Peyer's patch (tissue), 4 donors: ENCODE results near the gene GUSB. TPM values are rescaled to one million over a fixed set of nuclear protein-coding genes. Genes with fewer than 3 reads are reported as not detected.

Source experiments
- DNase-seq, 3 donors: peaks; one replicate each; pipeline ENCODE4 v3.0.0-alpha.2; 2017 to 2019
- H3K27ac ChIP-seq, 4 donors: fragments of 200-600 bp; sonication (generic); one replicate each; pipeline ENCODE4 v1.5.1; 2016 to 2019
- H3K27me3 ChIP-seq, 2 donors: fragments of 200-600 bp; sonication (generic); one replicate each; pipeline ENCODE4 v1.5.1; 2019
- H3K36me3 ChIP-seq, 3 donors: fragments of 200-600 bp; sonication (generic); one replicate each; pipeline ENCODE4 v1.5.1; 2016 to 2019
- H3K4me1 ChIP-seq, 4 donors: fragments of 200-600 bp; sonication (generic); one replicate each; pipeline ENCODE4 v1.5.1; 2016 to 2019
- H3K4me3 ChIP-seq, 4 donors: fragments of 200-600 bp; sonication (generic); 1 replicate in 3 of 4; 2 replicates in 1 of 4; pipeline ENCODE4 v1.5.1; 2016 to 2019; ENCODE audit warnings: mild to moderate bottlenecking in 1 of 4
- H3K9me3 ChIP-seq, 4 donors: fragments of 200-600 bp; sonication (generic); one replicate each; pipeline ENCODE4 v1.5.1; 2016 to 2019; ENCODE audit warnings: mild to moderate bottlenecking in 1 of 4
- CTCF ChIP-seq, 6 experiments: fragments of 450-650 bp in 4 of 6; fragments of 200-600 bp in 2 of 6; sonication (generic) in 1 of 6; IDR thresholded peaks; one replicate each; pipeline ENCODE4 v1.5.1; 2017 to 2019; ENCODE audit warnings: antibody characterized with exemption in 6 of 6, mild to moderate bottlenecking in 3 of 6, moderate library complexity in 1 of 6
- POLR2A ChIP-seq, 2 donors: fragments of 450-650 bp; IDR thresholded peaks; one replicate each; pipeline ENCODE4 v1.5.1; 2017; ENCODE audit warnings: antibody characterized with exemption in 2 of 2, mild to moderate bottlenecking in 2 of 2, moderate library complexity in 2 of 2
- total RNA-seq, 4 donors: library from RNA; depleted of rRNA; stranded (reverse); fragments of >200 nt; gene quantifications; one replicate each; pipeline ENCODE4 v1.1.0, GENCODE V29; 2016

Gene GUSB
- total RNA-seq, 4 donors from 2014 or later: 29.8 to 56.9 (median 48.4) TPM

GRCh38 chr7:65960351-65961074 lies 21.5 kb downstream of the GUSB start:
- TF ChIP-seq POLR2A (IDR thresholded peaks at IDR 0.05) (no peak), CTCF (IDR thresholded peaks at IDR 0.05) (no peak)
- Histone ChIP-seq H3K4me3 (no peak overlapping the region), H3K27me3 (no peaks in the 10 kb centered on the region), H3K9me3 (no peaks in the 10 kb centered on the region), H3K27ac (no peak overlapping the region), H3K36me3 (peaks cover 0 to 81% (median 0%) of the 10 kb centered on the region in 3 donors), H3K4me1 (no peaks in the 10 kb centered on the region)
- no peak for DNase-seq

GRCh38 chr7:65955718-65956117 lies 26.3 kb downstream of the GUSB start:
- Histone ChIP-seq H3K27ac (no peak overlapping the region), H3K36me3 (peaks cover 0 to 45% (median 0%) of the 10 kb centered on the region in 3 donors), H3K4me1 (no peaks in the 10 kb centered on the region), H3K9me3 (no peaks in the 10 kb centered on the region), H3K4me3 (no peak overlapping the region), H3K27me3 (no peaks in the 10 kb centered on the region)
- DNase-seq: no peak
- TF ChIP-seq CTCF (IDR thresholded peaks at IDR 0.05): no peak
- TF ChIP-seq POLR2A (IDR thresholded peaks at IDR 0.05): no peak

- peaks cover 0 to 29% (median 0%) of the 10 kb centered on the region in 3 donors for H3K36me3 ChIP-seq
- H3K27me3 ChIP-seq: no peaks in the 10 kb centered on the region
- TF ChIP-seq POLR2A (IDR thresholded peaks at IDR 0.05): no peak
- TF ChIP-seq CTCF (IDR thresholded peaks at IDR 0.05): no peak
- no peak for DNase-seq
- no peaks in the 10 kb centered on the region for H3K9me3 ChIP-seq
- H3K4me3 ChIP-seq: no peak overlapping the region
- H3K27ac ChIP-seq: no peak overlapping the region
- no peaks in the 10 kb centered on the region for H3K4me1 ChIP-seq
Measured at GRCh38 chr7:65953890-65954450, 28.0 kb downstream of the GUSB start.

GRCh38 chr7:65953001-65953720 lies 28.9 kb downstream of the GUSB start:
- DNase-seq: no peak
- Histone ChIP-seq H3K27me3 (no peaks in the 10 kb centered on the region), H3K27ac (no peak overlapping the region), H3K36me3 (peaks cover 0 to 23% (median 0%) of the 10 kb centered on the region in 3 donors), H3K4me1 (no peaks in the 10 kb centered on the region), H3K4me3 (no peak overlapping the region), H3K9me3 (no peaks in the 10 kb centered on the region)
- no peak for TF ChIP-seq POLR2A (IDR thresholded peaks at IDR 0.05)
- no peak for TF ChIP-seq CTCF (IDR thresholded peaks at IDR 0.05)

DNA sequence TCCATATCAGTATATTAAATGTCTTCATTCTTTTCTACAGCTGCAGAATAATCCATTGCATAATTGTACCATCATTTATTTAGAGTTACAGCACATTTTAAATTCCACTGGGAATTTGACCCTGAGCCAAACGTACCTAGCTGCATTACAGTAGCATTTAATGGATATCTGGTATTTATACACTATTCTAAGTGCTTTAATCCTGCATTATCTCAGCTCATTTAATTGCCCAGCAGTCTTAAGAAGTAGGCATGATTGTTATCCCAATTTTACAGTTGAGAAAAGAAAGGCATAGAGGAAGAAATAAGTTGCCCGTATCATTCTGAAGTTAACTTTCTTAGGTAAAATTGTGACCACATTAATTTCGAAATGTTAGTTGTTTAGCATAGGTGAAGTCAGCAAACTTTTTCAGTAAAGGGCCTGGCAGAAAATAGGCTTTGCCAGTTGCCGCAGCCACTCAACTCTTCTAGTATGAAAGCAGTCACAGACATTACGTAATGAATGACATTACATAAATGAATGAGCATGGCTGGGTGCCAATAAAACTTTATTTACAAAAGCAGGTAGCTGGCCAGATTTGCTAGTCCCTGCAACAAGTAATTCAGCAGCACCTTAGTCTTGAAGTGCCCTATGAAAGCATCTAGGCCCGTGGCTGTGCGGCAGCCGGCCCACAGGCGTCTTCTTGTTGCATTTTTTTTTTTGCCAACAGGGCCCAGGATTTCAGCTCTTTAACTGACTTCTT lies 30.0 kb downstream of the GUSB start:
- Histone ChIP-seq H3K4me1 (no peaks in the 10 kb centered on the region), H3K36me3 (peaks cover 0 to 12% (median 0%) of the 10 kb centered on the region in 3 donors), H3K4me3 (no peak overlapping the region), H3K9me3 (no peaks in the 10 kb centered on the region), H3K27me3 (no peaks in the 10 kb centered on the region), H3K27ac (no peak overlapping the region)
- TF ChIP-seq CTCF (IDR thresholded peaks at IDR 0.05) (no peak), POLR2A (IDR thresholded peaks at IDR 0.05) (no peak)
- no peak for DNase-seq
